Lower leg skin (tissue), 3 donors: ENCODE results near the gene HOXD10.

Experiments
- POLR2A ChIP-seq, 2 donors: fragments of 450-650 bp; IDR thresholded peaks; one replicate each; pipeline ENCODE4 v1.6.1; 2016 to 2017; ENCODE audit warnings: antibody characterized with exemption in 2 of 2, mild to moderate bottlenecking in 1 of 2, moderate library complexity in 1 of 2
- TF ChIP-seq, protein P1 (sequence below), 3 donors: fragments of 450-650 bp; IDR thresholded peaks; one replicate each; pipeline ENCODE4 v1.5.1; 2016; ENCODE audit warnings: antibody characterized with exemption in 3 of 3, mild to moderate bottlenecking in 3 of 3, moderate library complexity in 2 of 3

DNA sequence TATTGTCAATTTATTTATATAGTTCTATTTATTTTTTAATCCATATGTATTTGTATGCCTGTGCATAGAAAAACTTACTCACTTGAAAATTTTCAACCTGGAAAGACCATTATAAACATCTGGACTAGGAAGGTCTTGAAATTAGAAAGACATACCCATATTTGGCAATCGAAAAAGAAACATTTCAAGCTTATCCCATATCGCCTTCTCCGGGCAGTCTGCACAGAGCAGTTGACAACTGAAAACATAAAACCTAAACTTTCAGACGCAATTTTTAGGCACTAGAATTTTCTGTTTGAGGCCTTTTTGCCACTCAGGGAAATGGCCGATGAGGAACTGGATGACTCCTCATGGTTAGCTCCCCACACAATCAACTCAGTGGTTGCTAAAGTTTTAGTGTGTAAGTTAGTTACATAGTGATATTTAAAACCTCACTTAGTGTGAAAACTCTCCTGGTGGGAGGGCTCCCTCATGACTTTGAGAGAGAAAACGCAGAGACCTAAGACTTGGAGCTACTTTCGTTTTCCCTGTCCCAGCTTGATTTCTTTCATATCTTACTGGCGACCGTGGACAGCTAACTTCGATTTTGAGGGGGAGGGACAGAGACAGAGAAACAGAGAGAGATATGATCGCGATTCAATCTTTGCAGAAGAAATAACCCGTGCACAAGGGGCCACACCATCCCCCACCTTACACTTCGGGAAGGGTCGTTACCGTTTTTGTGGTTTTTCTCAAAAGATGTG, 20.2 kb upstream of the HOXD10 start:
- TF ChIP-seq, protein P1, sequence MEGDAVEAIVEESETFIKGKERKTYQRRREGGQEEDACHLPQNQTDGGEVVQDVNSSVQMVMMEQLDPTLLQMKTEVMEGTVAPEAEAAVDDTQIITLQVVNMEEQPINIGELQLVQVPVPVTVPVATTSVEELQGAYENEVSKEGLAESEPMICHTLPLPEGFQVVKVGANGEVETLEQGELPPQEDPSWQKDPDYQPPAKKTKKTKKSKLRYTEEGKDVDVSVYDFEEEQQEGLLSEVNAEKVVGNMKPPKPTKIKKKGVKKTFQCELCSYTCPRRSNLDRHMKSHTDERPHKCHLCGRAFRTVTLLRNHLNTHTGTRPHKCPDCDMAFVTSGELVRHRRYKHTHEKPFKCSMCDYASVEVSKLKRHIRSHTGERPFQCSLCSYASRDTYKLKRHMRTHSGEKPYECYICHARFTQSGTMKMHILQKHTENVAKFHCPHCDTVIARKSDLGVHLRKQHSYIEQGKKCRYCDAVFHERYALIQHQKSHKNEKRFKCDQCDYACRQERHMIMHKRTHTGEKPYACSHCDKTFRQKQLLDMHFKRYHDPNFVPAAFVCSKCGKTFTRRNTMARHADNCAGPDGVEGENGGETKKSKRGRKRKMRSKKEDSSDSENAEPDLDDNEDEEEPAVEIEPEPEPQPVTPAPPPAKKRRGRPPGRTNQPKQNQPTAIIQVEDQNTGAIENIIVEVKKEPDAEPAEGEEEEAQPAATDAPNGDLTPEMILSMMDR (IDR thresholded peaks at IDR 0.05): no peak
- no peak for TF ChIP-seq POLR2A (IDR thresholded peaks at IDR 0.05)
